Left lung (tissue), 10 donors: ENCODE data around the gene CD209. TPM values are rescaled to one million over a fixed set of nuclear protein-coding genes. Genes with fewer than 3 reads are reported as not detected.

Source experiments
- ATAC-seq: fragments of 200-7000 bp; cut with Tn5 transposase; one replicate; pipeline ENCODE4 v1.9.1; 2020; ENCODE audit warnings: moderate library complexity
- DNase-seq, 4 donors: peaks; one replicate each; pipeline ENCODE4 v3.0.0-alpha.2; 2013 to 2020
- H3K27ac ChIP-seq, 2 donors: fragments of 200-600 bp; sonication (generic) in 1 of 2; one replicate each; pipeline versions ENCODE4 v1.5.0 to v1.8.0; 2020 to 2021
- H3K27me3 ChIP-seq, 2 donors: fragments of 200-600 bp; sonication (generic) in 1 of 2; one replicate each; pipeline versions ENCODE4 v1.5.0 to v1.8.0; 2020 to 2021
- H3K36me3 ChIP-seq, 2 donors: fragments of 200-600 bp; sonication (generic) in 1 of 2; one replicate each; pipeline versions ENCODE4 v1.5.0 to v1.8.0; 2020 to 2021
- H3K4me1 ChIP-seq, 2 donors: fragments of 200-600 bp; one replicate each; pipeline ENCODE4 v1.8.0; 2021
- H3K4me3 ChIP-seq, 2 donors: fragments of 200-600 bp; sonication (generic) in 1 of 2; one replicate each; pipeline versions ENCODE4 v1.5.0 to v1.8.0; 2020 to 2021; ENCODE audit warnings: mild to moderate bottlenecking in 1 of 2
- H3K9me3 ChIP-seq, 2 donors: fragments of 200-600 bp; sonication (generic) in 1 of 2; one replicate each; pipeline versions ENCODE4 v1.5.0 to v1.8.0; 2020 to 2021
- intact Hi-C, 2 donors: fragments of 100-400 bp; cut with DNase I; formaldehyde crosslinking; loops; one replicate each; pipeline versions ENCODE4 v1.11.2 to v1.14.2; 2022
- polyA plus RNA-seq, 6 donors: library from polyadenylated mRNA; unstranded; fragments of 120-200 nt; gene quantifications; one replicate each; pipeline ENCODE4 v1.2.1, GENCODE V29; 2013; ENCODE audit not compliant: insufficient read length in 6 of 6
- total RNA-seq, 2 donors: library from RNA; stranded (reverse); fragmentation: NEBNext Ultra II Directional; extraction: Animal tissue kit (Norgen Biotek cat#: 25700); gene quantifications; one replicate each; pipeline ENCODE4 v1.2.1, GENCODE V29; 2021
- TF ChIP-seq, protein P1 (sequence below), 2 donors: fragments of 200-600 bp; sonication (generic) in 1 of 2; IDR thresholded peaks; one replicate each; pipeline versions ENCODE4 v1.5.0 to v1.8.0; 2021; ENCODE audit warnings: antibody characterized with exemption in 2 of 2
- donor health status: DM: no; HTN: yes; CAD: no.
- donor health status: DM: no; HTN: no; CAD: no.

CD209 gene
- total and polyA plus RNA-seq, 8 donors = 2.9 to 10.6 (median 3.2) TPM

DNA sequence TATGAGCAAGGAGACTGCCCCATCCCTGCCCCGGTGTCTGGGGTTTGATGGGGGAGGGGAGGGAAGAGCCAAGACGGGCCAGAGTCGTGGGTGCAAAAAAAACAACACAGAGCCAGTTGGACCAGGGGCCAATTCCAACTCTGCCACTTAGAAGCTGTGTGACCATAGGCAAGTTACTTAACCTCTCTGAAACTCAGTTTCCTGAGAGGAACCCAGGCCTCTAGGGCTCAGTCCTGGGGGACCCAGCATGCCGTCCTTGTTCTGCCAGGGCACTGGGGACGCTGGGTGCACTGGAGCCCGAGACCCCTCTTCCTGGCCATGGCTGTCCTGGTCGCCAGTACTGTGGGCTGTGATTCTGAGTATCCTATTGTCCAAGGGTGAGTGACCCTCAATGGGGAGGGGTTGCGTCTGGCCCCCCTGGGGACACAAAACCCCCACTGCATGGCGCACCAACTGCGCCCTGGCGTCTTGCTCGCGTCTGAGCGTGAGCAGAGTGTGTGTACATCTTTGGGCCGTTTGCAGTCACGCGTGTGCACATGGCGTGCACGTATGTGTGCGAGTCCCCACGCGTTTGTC lies 40.4 kb upstream of the CD209 start:
- intact Hi-C loops = no loop called here
- Histone ChIP-seq H3K36me3 (no peaks in the 10 kb centered on the region), H3K9me3 (peaks cover 0 to 8% of the 10 kb centered on the region in 2 donors), H3K27ac (no peak overlapping the region), H3K4me3 (peak overlapping the region in 1 of 2 donors; percentile 19), H3K27me3 (peaks cover 29 to 46% of the 10 kb centered on the region in 2 donors), H3K4me1 (peaks cover 0 to 36% of the 10 kb centered on the region in 2 donors)
- TF ChIP-seq, protein P1, sequence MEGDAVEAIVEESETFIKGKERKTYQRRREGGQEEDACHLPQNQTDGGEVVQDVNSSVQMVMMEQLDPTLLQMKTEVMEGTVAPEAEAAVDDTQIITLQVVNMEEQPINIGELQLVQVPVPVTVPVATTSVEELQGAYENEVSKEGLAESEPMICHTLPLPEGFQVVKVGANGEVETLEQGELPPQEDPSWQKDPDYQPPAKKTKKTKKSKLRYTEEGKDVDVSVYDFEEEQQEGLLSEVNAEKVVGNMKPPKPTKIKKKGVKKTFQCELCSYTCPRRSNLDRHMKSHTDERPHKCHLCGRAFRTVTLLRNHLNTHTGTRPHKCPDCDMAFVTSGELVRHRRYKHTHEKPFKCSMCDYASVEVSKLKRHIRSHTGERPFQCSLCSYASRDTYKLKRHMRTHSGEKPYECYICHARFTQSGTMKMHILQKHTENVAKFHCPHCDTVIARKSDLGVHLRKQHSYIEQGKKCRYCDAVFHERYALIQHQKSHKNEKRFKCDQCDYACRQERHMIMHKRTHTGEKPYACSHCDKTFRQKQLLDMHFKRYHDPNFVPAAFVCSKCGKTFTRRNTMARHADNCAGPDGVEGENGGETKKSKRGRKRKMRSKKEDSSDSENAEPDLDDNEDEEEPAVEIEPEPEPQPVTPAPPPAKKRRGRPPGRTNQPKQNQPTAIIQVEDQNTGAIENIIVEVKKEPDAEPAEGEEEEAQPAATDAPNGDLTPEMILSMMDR (IDR thresholded peaks at IDR 0.05) = no peak
- ATAC-seq = no peak
- no peak for DNase-seq

DNA sequence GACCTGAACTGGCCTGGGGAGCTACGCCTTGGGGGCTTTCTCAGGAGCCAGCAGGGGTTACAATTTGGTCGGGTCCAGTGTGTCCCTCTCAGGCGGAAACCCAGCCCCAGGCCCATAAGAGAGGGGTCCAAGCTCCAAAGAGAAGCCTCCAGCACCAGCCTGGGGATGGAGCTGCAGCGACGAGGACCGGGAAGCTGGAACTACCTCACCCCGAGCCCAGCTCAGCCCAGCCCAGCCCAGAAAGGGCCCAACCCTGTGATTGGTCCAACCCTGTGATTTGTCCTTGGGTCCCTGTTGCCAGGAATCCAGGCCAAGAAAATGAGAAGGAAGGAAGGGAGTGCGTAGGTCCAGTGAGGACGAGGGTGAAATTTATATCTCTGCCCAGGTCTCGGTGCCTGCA lies 39.8 kb upstream of the CD209 start:
- no peaks in the 10 kb centered on the region for H3K36me3 ChIP-seq
- H3K27ac ChIP-seq = no peak overlapping the region
- peaks cover 29 to 46% of the 10 kb centered on the region in 2 donors for H3K27me3 ChIP-seq
- H3K4me3 ChIP-seq = peak overlapping the region in 1 of 2 donors; percentile 19
- intact Hi-C loops = no loop called here
- peaks cover 0 to 36% of the 10 kb centered on the region in 2 donors for H3K4me1 ChIP-seq
- DNase-seq (no peak), ATAC-seq (peak; percentile 30)
- TF ChIP-seq, protein P1 (IDR thresholded peaks at IDR 0.05) = no peak
- peaks cover 0 to 8% of the 10 kb centered on the region in 2 donors for H3K9me3 ChIP-seq

DNA sequence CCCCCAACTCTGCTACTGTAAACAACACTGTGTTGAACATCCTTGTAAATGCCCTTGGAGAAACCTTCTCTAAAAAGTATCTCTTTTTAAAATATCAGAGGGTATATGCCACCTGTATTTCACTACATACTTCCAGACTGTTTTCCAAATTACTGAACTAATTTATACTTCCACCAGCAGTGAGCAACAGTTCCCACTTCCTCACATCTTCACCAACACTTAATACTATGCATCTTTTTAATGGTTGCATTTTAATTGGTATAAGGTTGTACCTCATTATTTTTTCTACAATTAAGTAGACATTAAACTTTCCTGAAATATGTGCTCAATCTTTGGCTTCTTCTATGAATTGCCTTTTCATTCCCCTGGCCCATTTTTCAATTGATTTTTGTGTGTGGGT lies 37.5 kb upstream of the CD209 start:
- Histone ChIP-seq H3K4me1 (peaks cover 0 to 36% of the 10 kb centered on the region in 2 donors), H3K36me3 (no peaks in the 10 kb centered on the region), H3K27ac (no peak overlapping the region), H3K27me3 (peaks cover 29 to 33% of the 10 kb centered on the region in 2 donors), H3K9me3 (peaks cover 0 to 8% of the 10 kb centered on the region in 2 donors), H3K4me3 (no peak overlapping the region)
- no peak for DNase-seq
- TF ChIP-seq, protein P1 (IDR thresholded peaks at IDR 0.05) = no peak
- intact Hi-C loops = no loop called here
- no peak for ATAC-seq

DNA sequence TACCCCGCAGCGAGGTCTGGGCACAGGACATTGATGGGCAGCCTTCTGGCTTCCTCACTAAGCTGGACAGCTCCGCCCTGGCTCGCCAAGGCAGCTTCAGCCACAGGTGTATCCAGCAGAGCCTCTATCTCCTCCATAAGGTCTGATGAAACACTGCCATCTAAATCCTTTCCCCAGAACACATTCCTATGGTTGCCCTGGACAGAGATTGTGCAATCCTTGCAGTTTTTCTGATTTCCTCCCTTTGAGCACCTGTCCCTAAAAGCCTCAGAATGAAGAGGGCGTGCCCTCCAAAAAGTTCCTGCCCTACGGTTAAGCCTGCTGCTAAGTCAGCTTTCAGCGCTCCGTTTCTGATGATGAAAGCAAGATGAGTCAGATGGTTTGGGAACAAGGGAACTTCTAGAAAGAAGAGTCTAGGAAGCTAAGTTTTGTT lies 36.7 kb upstream of the CD209 start:
- no peak overlapping the region for H3K4me3 ChIP-seq
- H3K4me1 ChIP-seq = peaks cover 0 to 29% of the 10 kb centered on the region in 2 donors
- H3K9me3 ChIP-seq = peaks cover 0 to 8% of the 10 kb centered on the region in 2 donors
- intact Hi-C loops = no loop called here
- no peaks in the 10 kb centered on the region for H3K36me3 ChIP-seq
- ATAC-seq (peak; percentile 85), DNase-seq (peak in 1 of 4 donors; percentile 62)
- no peak overlapping the region for H3K27ac ChIP-seq
- TF ChIP-seq, protein P1 (IDR thresholded peaks at IDR 0.05) = no peak
- peaks cover 22 to 24% of the 10 kb centered on the region in 2 donors for H3K27me3 ChIP-seq

DNA sequence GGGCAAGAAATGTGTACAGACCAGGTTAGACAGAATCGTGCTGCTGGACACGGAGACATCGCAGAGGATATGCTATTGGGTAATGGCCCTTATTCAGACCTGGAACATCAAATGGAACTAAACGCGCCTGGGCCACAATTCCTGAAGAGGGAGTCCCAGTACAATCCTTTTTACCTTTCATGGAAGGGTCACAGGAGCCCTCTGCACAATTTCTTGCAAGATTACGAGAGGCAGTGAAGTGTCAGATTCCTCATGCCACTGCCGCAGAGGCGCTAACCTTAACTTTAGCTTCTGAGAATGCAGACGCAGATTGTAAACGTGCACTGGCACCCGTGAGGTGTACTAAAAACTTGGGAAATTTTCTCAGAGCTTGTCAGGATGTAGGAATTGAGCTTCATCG lies 33.8 kb upstream of the CD209 start:
- no peak overlapping the region for H3K4me3 ChIP-seq
- H3K36me3 ChIP-seq = no peaks in the 10 kb centered on the region
- no peaks in the 10 kb centered on the region for H3K27me3 ChIP-seq
- no peak for ATAC-seq
- H3K4me1 ChIP-seq = peaks cover 0 to 17% of the 10 kb centered on the region in 2 donors
- H3K27ac ChIP-seq = no peak overlapping the region
- TF ChIP-seq, protein P1 (IDR thresholded peaks at IDR 0.05) = no peak
- DNase-seq = no peak
- peaks cover 0 to 8% of the 10 kb centered on the region in 2 donors for H3K9me3 ChIP-seq
- intact Hi-C loops = no loop called here
